Activated T-helper 1 cell treated with anti-CD3 and anti-CD28 coated beads, Interleukin-12 subunit alpha, Interleukin-12 subunit beta, Interleukin-2, Interleukin-4 antibody, amounts not matched to agents 30 ng/mL and 10 ng/mL and 1 ng/mL, durations not matched to agents 14 hours and 24 hours and 36 hours (primary cell): Measurements from ENCODE around the gene PPOX. TPM values are rescaled to one million over a fixed set of nuclear protein-coding genes. Genes with fewer than 3 reads are reported as not detected.

Source experiments
- DNase-seq: peaks from one replicate; pipeline ENCODE4 v3.0.0; 2021; ENCODE audit warnings: low spot score
- H3K27ac Mint-ChIP-seq: one replicate; pipeline ENCODE4 v1.8.0; 2021; ENCODE audit warnings: mild to moderate bottlenecking, mixed read lengths
- H3K27me3 Mint-ChIP-seq: one replicate; pipeline ENCODE4 v1.8.0; 2022; ENCODE audit warnings: mild to moderate bottlenecking, moderate library complexity, mixed read lengths; ENCODE audit not compliant: insufficient read depth
- H3K36me3 Mint-ChIP-seq: one replicate; pipeline ENCODE4 v1.8.0; 2021; ENCODE audit warnings: low read depth, mixed read lengths
- H3K4me1 Mint-ChIP-seq: one replicate; pipeline ENCODE4 v1.8.0; 2021; ENCODE audit warnings: low read depth, mixed read lengths
- H3K4me3 Mint-ChIP-seq: one replicate; pipeline ENCODE4 v1.8.0; 2021; ENCODE audit warnings: mild to moderate bottlenecking, moderate library complexity, mixed read lengths
- H3K9me3 Mint-ChIP-seq: one replicate; pipeline ENCODE4 v1.8.0; 2021; ENCODE audit warnings: mixed read lengths
- intact Hi-C: fragments of 100-400 bp; cut with micrococcal nuclease; formaldehyde crosslinking; loops from one replicate; pipeline ENCODE4 v1.15.1; 2024
- total RNA-seq: library from RNA; stranded (reverse); gene quantifications from 2 replicates; pipeline ENCODE4 v1.2.3, GENCODE V29; 2022

Gene PPOX
- total RNA-seq, result 25.1 and 26.0 TPM in 2 replicates

DNA sequence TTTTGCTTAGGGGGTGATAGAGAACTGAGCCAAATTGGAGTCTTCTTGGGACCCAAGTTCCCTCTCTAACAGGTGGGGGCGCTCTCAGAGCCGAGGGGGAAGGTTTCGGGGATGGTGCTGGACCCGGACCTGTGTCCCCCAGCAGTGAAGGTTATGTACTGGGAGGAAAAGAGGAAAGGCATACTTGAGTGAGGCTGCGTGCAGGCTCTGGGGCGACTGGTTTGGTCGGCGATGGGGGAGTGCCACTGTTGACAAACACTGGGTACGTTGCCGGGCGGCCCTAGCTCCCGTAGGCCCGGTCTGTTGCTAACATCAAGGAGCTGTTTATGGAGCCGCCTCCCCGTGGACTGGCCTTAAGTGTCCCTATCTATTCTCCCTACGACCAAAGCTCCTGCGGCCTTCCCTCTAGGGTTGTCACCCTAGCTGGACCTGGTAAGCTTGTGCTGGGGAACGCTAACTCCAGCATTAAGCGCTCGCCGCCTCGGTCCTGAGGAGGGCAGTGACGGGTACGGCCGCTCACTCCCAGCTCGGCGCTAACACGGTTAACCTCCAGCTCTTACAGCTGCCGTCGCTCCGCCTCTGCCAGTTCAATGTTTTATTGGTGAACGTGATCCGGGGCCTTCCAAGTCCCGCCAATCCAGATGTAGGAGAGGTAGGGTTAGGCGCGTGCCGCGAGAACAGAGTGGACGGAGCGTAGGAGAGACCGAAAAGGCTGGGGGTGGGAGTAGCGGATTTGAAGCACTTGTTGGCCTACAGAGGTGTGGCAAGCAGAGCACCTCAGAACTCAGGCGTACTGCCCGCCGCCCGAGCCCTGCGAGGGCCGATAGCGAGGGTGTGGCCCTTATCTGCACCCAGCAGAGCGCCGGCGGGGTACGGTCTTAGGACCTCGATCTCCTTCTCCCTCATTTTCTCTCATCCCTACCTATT is at the start of gene PPOX:
Gene PPOX (plus strand): TSS at position 685 of the 927 bp plus-strand sequence. CDS start 422 bp downstream, outside the sequence.
- Mint-ChIP-seq H3K4me1 (peaks cover 61% of the 10 kb centered on the region), H3K27me3 (no peaks in the 10 kb centered on the region), H3K36me3 (peaks cover 30% of the 10 kb centered on the region), H3K9me3 (no peaks in the 10 kb centered on the region), H3K4me3 (peak within 1 kb of the TSS; percentile 87), H3K27ac (peak within 1 kb of the TSS; percentile 99)
- intact Hi-C loops, result loop anchor here (1.0 to 2.0 kb wide), 6 partner anchors 11 to 120 kb away; partner anchors contain the start of genes B4GALT3 and DEDD
- peak; percentile 95 for DNase-seq

DNA sequence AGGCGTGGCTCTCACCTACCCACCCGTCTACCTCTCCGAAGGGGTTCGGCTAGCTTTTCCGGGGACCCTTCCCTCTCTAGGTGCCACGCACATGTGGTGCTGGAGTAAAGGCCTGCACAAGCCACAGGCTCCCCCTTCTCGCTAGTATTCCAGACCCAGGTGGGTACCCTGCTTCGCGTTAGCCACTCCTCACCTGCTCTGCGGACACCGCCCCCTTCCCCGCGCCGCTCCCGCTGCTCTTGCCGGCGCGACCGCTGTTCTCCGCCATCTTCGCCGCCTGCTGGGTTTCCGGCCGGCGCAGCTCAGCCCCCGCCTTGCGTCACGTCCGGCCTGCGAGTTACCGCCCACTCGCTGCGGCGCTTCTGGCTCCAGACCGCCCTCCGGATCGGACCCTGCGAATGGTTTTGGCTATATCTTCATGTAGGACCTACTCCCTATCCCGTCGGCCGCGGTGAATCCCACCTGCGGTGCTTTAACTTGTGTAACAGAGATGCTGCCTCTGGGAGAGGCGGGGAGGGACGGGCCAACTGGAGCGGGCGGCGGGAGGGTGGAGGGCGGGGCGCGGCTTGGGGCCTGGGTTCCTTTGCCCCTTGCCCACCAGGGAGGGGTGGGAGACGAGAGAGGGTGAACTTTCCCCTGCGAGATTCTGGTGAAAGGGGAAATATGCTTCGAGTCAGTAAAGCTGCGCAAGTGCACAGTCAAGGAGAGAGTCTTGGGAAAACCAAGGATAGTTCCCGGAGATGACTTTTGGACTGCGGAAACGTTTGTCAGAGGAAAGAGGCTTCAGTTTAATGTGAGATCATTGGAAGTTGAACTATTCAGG is 48.3 kb upstream of the PPOX start, which contains the start of the genes NIT1 and PFDN2:
Gene NIT1 (plus strand): TSS at position 347 of the 823 bp plus-strand sequence. CDS start 72 bp downstream, at position 419.
Gene PFDN2 (minus strand): TSS at position 279 of the 823 bp plus-strand sequence. CDS start 11 bp downstream, at position 268.
- intact Hi-C loops, result loop anchor here (1.0 to 5.0 kb wide), 6 partner anchors 48 to 279 kb away; partner anchors contain the start of genes NDUFS2 and TSTD1
- Mint-ChIP-seq H3K4me3 (peak within 1 kb of the TSS; percentile 97), H3K27me3 (no peaks in the 10 kb centered on the region), H3K36me3 (peaks cover 56% of the 10 kb centered on the region), H3K9me3 (no peaks in the 10 kb centered on the region), H3K4me1 (peaks cover 75% of the 10 kb centered on the region), H3K27ac (peak within 1 kb of the TSS; percentile 96)
- DNase-seq, result peak; percentile 84

DNA sequence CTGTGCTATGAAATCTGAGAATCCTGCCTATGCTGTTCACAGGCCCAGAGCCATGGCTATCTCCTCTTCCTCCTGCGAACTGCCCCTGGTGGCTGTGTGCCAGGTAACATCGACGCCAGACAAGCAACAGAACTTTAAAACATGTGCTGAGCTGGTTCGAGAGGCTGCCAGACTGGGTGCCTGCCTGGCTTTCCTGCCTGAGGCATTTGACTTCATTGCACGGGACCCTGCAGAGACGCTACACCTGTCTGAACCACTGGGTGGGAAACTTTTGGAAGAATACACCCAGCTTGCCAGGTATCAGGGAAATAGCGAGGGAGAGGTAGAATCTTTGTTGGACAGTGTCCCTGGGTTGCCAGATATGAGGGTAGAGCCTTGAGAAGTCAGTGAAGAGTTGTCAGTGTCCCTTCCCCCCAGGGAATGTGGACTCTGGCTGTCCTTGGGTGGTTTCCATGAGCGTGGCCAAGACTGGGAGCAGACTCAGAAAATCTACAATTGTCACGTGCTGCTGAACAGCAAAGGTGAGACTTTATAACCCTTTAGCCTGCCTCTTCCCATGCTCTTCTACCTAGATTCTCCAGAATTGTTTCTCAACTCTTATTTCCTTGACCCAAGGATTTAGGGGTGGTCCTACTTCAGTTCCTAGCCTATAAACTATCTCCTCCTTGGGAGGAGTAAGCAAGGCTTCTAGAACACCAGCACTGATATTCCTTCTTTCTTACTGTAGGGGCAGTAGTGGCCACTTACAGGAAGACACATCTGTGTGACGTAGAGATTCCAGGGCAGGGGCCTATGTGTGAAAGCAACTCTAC is 46.9 kb upstream of the PPOX start:
- no peaks in the 10 kb centered on the region for H3K27me3 Mint-ChIP-seq
- peak overlapping the region; percentile 97 for H3K4me3 Mint-ChIP-seq
- peaks cover 62% of the 10 kb centered on the region for H3K4me1 Mint-ChIP-seq
- peaks cover 51% of the 10 kb centered on the region for H3K36me3 Mint-ChIP-seq
- peak overlapping the region; percentile 96 for H3K27ac Mint-ChIP-seq
- peak; percentile 47 for DNase-seq
- no peaks in the 10 kb centered on the region for H3K9me3 Mint-ChIP-seq
- intact Hi-C loops, result loop anchor here (1.0 to 5.0 kb wide), 8 partner anchors 13 to 278 kb away; partner anchors contain the start of genes DEDD, KLHDC9, NDUFS2 and TSTD1

DNA sequence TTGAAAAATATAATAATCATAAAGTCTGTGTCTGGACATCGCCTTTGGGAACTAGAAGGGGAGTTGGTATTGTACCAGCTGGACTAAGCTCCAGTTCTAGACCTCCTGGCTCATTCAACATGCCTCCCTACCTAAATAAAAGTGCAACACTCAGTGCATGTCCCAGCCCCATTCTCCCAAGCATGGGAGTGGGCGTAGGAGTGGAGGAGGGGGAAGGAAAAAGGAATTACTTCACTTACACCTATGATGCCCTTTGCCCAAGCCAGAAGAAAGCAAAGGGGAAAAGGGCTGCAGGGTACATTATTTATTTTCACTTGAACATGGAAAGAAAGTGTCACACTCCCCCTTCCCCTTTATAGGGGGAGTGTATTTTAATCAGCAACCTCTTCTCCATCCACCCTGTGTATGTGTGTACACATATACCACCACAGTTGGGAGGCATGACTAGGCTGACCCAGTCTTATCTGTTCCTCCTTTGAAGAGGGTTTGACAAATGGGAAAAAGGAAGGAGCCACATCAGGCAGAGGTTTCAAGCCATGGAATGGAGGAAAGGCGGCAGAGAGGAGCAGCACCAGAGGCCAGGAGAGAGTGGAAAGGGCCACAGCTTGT is 45.1 kb upstream of the PPOX start:
- peaks cover 46% of the 10 kb centered on the region for H3K4me1 Mint-ChIP-seq
- no peaks in the 10 kb centered on the region for H3K9me3 Mint-ChIP-seq
- intact Hi-C loops, result no loop called here
- H3K36me3 Mint-ChIP-seq, result peaks cover 50% of the 10 kb centered on the region
- H3K27ac Mint-ChIP-seq, result peak overlapping the region; percentile 63
- DNase-seq, result no peak
- no peaks in the 10 kb centered on the region for H3K27me3 Mint-ChIP-seq
- no peak overlapping the region for H3K4me3 Mint-ChIP-seq

DNA sequence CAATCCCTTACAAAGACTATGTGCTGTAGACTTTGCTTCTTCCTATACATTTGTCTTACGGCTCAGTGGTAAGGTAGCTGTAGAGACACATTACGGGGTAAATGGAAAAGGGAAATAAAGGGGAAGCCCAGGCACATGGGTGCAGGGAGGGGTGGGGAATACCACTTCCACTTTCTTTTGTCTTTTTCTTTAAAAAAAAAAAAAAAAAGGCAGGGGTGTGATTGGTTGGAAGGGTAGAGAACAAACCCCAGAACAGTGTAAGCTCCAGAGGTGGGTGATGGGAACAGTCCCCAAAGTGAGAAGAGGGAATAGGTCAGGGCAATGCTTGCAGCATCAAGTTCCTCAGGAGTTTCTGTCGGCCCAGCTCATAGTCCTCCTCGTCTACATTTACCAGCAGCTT is 44.4 kb upstream of the PPOX start:
- no peak overlapping the region for H3K27ac Mint-ChIP-seq
- H3K4me1 Mint-ChIP-seq, result peaks cover 43% of the 10 kb centered on the region
- H3K36me3 Mint-ChIP-seq, result peaks cover 50% of the 10 kb centered on the region
- no peak overlapping the region for H3K4me3 Mint-ChIP-seq
- H3K9me3 Mint-ChIP-seq, result no peaks in the 10 kb centered on the region
- H3K27me3 Mint-ChIP-seq, result no peaks in the 10 kb centered on the region
- intact Hi-C loops, result no loop called here
- no peak for DNase-seq

DNA sequence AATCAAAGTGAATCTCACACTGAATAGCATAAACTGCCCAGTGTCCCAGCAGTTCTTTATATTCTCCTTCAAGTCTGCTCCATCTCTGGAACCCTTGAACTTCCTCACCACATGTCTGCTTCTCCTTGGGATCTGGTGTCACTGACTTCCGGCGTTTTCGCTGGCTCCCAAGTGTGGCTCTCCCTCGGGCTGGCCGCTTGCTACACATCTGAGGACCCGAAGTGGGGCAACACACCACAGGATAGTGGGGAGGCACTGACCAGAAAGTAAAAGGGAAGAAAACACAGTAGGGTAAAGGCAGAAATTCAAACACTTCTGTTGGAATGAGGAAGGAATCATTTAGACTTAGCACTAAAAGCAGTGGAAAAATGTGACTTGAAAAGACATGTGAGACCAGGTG is 43.3 kb upstream of the PPOX start:
- Mint-ChIP-seq H3K36me3 (peaks cover 55% of the 10 kb centered on the region), H3K4me3 (no peak overlapping the region), H3K9me3 (no peaks in the 10 kb centered on the region), H3K27ac (peak overlapping the region; percentile 11), H3K27me3 (no peaks in the 10 kb centered on the region), H3K4me1 (peaks cover 50% of the 10 kb centered on the region)
- intact Hi-C loops, result no loop called here
- no peak for DNase-seq

DNA sequence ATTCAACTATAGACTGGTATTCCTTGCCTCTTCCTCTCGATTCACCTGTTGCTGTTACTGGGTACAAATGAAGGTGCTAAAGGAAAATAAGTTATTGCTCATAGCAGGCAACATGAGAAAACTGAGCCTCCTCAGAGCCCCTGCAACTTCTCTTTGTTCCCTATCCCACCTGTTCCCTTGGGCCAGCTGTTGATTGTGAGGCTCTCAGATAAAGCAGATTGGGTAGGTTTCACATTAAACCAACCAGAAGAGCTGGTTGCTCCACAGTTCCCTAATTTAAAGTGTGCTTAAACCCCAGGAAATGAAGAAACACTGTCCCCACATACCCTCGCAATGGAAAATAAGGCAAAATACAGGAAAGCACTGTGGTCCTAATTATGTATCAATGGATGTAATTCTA is 38.6 kb upstream of the PPOX start:
- no peak overlapping the region for H3K27ac Mint-ChIP-seq
- H3K27me3 Mint-ChIP-seq, result no peaks in the 10 kb centered on the region
- H3K4me1 Mint-ChIP-seq, result peaks cover 53% of the 10 kb centered on the region
- H3K4me3 Mint-ChIP-seq, result no peak overlapping the region
- H3K36me3 Mint-ChIP-seq, result peaks cover 51% of the 10 kb centered on the region
- DNase-seq, result no peak
- intact Hi-C loops, result no loop called here
- no peaks in the 10 kb centered on the region for H3K9me3 Mint-ChIP-seq

DNA sequence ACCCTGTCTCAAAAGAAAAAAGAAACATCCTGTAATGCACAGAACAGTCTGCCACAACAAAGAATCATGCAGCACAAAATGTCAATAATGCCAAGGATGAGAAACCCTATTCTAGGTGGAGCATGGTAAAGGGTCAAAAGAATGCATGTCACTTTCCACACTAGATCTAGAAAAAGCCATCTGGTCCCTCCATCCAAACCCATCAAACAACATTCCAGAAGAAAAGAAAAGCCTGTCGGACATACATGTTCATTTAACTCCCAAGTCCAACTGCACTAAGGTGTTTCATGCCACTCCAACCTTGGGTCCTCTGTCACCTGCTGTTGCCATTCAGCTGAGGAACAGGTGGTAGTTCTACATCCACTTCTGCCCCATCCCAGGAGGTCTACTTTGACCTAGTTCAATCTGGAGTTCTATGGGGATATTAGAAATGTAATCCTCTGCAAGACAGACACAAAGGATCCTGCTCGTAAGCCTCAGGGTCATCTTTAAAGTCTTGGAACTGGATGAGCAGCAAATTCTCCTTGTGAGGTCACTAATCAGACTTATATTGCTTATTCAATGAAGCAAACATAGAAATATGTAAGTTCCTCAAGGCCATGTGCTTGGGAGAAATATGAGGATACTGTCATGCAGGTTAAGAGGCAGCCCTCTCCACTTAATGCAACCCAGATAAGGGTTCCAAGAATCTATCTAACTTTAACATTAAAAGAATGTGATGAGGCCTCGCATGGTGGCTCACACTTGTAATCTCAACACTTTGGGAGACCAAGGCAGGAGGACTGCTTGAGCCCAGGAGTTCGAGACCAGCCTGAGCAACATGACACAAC is 37.4 kb upstream of the PPOX start:
- Mint-ChIP-seq H3K27ac (no peak overlapping the region), H3K27me3 (no peaks in the 10 kb centered on the region), H3K4me3 (no peak overlapping the region), H3K36me3 (peaks cover 44% of the 10 kb centered on the region), H3K9me3 (no peaks in the 10 kb centered on the region), H3K4me1 (peaks cover 53% of the 10 kb centered on the region)
- no peak for DNase-seq
- intact Hi-C loops, result no loop called here

DNA sequence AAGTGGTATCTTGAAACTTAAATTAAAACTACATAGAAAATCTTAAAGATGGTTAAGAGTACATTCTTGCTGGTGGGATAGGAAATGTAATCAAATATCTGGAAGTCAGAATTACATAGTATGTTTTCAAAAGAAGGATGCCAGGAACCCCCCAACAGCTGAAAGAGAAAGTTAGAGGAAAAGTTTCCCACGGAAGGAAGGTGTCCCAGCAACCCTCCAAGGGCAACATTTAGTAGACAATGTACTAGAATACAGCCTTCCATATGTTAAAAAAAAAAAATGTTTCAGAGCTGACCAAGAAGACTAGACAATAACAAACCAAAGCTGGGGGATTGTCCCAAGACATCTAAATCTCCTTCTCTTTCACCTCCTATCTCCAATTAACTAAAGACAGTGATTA is 36.0 kb upstream of the PPOX start:
- no peaks in the 10 kb centered on the region for H3K9me3 Mint-ChIP-seq
- intact Hi-C loops, result loop anchor here (10.0 kb wide), 1 partner anchor 865 kb away; the partner anchor contains the start of gene DCAF8
- peak overlapping the region; percentile 2 for H3K27ac Mint-ChIP-seq
- H3K27me3 Mint-ChIP-seq, result no peaks in the 10 kb centered on the region
- no peak for DNase-seq
- peaks cover 57% of the 10 kb centered on the region for H3K4me1 Mint-ChIP-seq
- no peak overlapping the region for H3K4me3 Mint-ChIP-seq
- H3K36me3 Mint-ChIP-seq, result peaks cover 41% of the 10 kb centered on the region

DNA sequence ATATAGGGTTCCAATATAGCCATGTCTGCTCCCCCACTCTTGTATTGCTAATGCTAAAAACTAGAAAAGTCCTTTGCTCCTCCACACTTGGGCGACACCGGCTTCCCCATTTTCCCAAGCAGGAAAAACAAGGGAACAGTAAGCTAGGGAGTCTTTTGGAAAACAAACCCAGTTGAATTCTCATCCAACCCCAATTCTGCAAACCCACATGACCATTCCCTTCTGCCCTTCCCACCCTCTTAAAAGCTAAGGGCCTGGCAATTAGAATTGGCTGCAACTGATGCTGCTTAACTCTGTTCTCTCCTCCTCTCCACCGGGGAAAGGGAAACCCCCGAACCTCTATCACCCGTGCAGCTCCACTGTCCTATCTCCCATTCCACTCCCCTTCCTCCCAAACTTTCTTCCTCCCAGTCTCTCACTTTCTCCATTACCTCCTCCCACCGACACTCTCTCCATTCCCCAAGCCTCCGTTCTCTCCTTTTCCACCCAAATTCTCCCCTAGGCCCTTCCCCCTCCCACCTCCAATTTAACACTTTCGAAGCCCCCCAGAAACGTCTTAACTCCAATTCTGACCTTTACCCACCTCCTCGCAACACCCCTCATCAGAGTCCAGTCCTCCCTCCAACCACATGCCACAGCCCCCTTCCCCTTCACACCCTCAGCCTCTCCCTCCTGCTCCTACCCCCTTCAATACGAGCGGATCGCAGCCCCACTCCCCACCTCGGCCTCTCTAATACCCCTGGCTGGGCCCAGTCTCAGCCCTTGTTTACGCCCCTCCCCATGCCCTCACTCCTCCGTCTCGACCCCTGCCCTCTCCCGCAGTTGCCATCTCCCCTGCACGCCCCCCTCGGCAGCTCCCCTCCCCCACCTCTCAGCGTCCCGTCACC is 34.5 kb upstream of the PPOX start:
- H3K36me3 Mint-ChIP-seq, result peaks cover 38% of the 10 kb centered on the region
- peak overlapping the region; percentile 90 for H3K27ac Mint-ChIP-seq
- H3K9me3 Mint-ChIP-seq, result no peaks in the 10 kb centered on the region
- no peaks in the 10 kb centered on the region for H3K27me3 Mint-ChIP-seq
- no peak overlapping the region for H3K4me3 Mint-ChIP-seq
- intact Hi-C loops, result loop anchor here (1.0 to 10.0 kb wide), 9 partner anchors 12 to 867 kb away; partner anchors contain the start of genes B4GALT3, DCAF8, PPOX and UFC1
- H3K4me1 Mint-ChIP-seq, result peaks cover 55% of the 10 kb centered on the region
- DNase-seq, result no peak
